GM12892 (cell line): ENCODE results near the gene SULT1A3.
"Not testable (repeated sequence)": the region's sequence is repeated elsewhere in the genome, so short reads cannot be mapped to it uniquely, and the experiment has no call there.

ENCODE experiments used
- DNase-seq: peaks from one replicate; pipeline ENCODE4 v3.0.0; 2011; ENCODE audit not compliant: insufficient read length
- FAIRE-seq: peaks from 2 replicates; lab custom pipeline; 2011; peaks lifted over from hg19 to GRCh38; lab: Jason Lieb, UNC

The SULT1A3 gene

GRCh38 chr16:30199608-30200343, 721 bp downstream of the SULT1A3 start:
- not testable (repeated sequence) for FAIRE-seq, DNase-seq

GRCh38 chr16:30205541-30206236, 6.6 kb downstream of the SULT1A3 start:
- not testable (repeated sequence) for FAIRE-seq, DNase-seq

- not testable (repeated sequence) for DNase-seq, FAIRE-seq
Observed at GRCh38 chr16:30206252-30206651, 7.2 kb downstream of the SULT1A3 start.

DNA sequence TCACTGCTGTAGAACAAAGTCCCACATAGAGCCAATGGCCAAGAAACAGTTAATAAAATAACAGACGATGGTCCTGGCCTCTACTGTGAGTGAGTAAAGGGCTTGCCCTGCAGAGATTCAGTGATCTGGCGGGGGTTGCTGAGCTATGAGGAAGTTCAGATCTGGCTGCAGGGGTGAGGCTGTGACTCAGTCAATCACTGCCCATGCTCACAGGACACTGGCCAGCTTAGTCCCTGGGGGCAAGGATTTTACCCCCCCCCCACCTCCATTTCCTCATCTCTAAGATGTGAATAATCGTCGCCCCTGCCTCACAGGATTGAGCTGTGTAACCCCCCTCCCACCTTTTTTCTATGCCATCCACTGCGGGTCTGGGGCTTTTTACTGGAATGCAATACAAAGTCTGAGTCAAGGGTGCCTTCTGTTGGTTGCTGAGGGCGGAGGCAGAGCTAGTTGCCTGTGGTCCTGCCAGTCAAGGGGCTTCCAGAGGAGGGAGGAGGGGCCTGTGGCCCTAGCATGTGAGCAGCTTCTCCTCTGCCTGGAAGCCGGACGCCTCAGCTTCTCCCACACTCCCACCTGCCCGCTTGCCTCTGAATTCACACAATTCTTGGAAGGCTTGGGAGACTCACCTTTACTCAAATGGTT, 8.1 kb downstream of the SULT1A3 start:
- FAIRE-seq, DNase-seq: not testable (repeated sequence)

DNA sequence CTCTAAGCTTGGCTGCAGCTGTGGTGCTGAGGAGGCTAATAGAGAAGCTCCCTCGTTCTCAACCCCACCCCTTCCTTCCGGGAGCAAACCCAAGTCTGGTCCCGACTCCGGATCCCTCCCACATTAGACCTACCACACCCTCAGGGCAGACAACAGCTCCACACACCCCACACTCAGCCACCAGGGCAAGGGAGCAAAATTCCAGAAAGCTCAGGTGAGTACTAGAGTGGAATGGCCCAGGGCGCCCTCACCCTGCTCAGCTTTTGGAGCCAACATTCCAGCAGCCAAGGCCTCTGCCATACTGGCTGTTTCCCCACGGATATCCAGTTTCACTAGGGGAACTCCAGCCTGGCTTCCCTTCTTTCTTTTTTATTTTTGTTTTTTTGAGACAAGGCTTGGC, 10.0 kb downstream of the SULT1A3 start:
- FAIRE-seq, DNase-seq: not testable (repeated sequence)

- not testable (repeated sequence) for FAIRE-seq, DNase-seq
Observed at GRCh38 chr16:30211414-30211813, 12.4 kb downstream of the SULT1A3 start.

DNA sequence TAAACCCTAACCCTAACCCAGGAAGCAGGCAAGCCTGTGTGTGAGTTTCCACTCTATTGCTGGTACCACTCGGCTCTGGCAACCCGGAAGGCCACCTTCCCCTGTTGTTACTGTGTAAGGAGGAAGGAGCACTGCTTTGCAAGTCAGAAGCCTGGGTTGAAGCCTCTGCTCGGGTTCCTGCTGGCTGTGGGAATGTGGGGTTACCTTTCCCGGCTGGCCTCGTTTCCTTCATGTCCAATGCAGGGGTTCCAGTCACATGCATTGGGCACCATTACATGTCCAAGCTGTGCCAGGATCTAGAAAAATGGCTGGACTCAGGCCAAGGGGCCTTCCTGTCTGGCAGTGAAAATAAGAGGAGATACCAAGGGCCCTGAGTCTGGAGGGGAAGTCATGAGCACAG, 18.0 kb downstream of the SULT1A3 start:
- not testable (repeated sequence) for FAIRE-seq, DNase-seq

DNA sequence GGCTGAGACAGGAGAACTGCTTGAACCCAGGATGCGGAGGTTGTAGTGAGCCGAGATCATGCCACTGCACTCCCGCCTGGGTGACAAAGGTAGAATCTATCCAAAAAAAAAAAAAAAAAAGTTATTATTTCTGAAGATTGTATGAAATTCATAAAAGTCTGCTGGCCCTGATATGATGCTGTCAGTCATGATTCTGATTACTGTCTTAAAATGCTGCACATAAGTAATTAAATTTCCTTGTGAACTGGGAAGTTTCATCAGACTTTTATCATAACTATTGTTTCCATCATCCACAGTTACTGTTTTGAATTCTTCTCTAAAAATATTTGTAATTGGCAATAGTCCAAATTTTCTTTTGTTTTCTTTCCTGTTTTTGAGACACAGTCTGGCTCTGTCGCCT, 49.3 kb downstream of the SULT1A3 start, which contains the start of gene NPIPB13:
Gene NPIPB13 (minus strand): TSS at position 101 of the 400 bp plus-strand sequence. CDS start 2,906 bp downstream, outside the sequence.
- not testable (repeated sequence) for FAIRE-seq

More for the DNA sequence above, 49.3 kb downstream of the SULT1A3 start, which contains the start of gene NPIPB13:
- DNase-seq, result not testable (repeated sequence)
